GM19193 (cell line): ENCODE results near the gene SPATA1.

Experiments used
- POLR2A ChIP-seq: IDR thresholded peaks from 4 replicates; pipeline ENCODE4 v1.6.1; 2011; ENCODE audit not compliant: insufficient read depth, insufficient read length; ENCODE audit errors: extremely low read depth

The SPATA1 gene

GRCh38 chr1:84600796-84601195, 94.6 kb downstream of the SPATA1 start:
- no peak for TF ChIP-seq POLR2A

DNA sequence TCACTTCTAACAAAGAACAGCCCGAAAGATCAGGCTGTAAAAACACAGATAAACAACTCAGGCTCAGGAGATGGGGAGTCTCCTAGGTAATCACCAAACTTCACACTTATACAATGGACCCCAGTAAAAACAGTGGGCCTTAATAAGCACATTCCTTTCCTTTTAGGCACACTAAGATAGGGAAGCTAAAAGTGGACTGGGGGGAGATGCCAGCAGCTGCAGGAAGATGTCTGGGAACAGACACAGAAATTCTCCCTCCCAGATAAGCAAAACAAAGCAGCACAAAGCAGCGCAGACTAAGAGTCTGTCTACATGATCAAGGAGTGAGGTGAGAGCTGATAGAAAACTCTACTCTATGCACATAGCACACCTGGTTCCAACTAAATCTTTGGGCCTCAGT, 97.0 kb downstream of the SPATA1 start:
- TF ChIP-seq POLR2A, result no peak

GRCh38 chr1:84603941-84604830, 98.0 kb downstream of the SPATA1 start:
- no peak for TF ChIP-seq POLR2A

- TF ChIP-seq POLR2A, result no peak
Observed at GRCh38 chr1:84605157-84605556, 99.0 kb downstream of the SPATA1 start.

DNA sequence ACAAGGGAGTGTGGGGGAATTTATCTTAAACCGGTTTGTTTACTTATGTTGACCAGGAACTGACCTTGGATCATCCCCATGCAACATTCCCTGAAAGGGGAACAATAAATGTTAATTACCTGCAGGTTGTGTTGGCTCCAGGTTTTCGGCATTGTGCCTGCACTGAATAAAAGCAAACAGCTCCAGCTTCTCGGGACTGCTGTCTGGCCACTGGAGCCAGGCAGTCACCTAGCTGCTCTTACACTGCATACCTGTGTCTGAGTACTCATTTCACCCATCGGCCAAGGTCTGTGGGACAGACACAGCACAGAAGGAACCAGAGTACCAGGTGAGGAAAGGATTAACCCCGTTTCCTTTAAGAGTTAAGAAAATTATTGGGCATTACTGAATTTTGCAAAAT, 100.8 kb downstream of the SPATA1 start:
- no peak for TF ChIP-seq POLR2A

- TF ChIP-seq POLR2A, result no peak
Observed at GRCh38 chr1:84611091-84611490, 104.9 kb downstream of the SPATA1 start.

DNA sequence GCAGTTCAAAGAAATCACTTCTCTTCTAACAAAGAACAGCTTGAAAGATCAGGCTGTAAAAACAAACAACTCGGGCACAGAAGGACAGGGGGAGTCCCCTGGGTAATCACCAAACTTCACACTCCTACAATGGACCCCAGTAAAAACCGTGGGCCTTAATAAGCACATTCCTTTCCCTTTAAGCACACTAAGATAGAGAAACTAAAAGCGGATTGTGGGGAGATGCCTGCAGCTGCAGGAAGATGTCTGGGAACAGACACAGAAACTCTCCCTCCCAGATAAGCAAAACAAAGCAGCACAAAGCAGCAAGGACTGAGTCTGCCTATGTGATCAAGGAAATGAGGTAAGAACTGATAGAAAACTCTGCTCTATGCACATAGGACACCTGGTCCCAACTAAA, 105.6 kb downstream of the SPATA1 start:
- TF ChIP-seq POLR2A, result no peak

DNA sequence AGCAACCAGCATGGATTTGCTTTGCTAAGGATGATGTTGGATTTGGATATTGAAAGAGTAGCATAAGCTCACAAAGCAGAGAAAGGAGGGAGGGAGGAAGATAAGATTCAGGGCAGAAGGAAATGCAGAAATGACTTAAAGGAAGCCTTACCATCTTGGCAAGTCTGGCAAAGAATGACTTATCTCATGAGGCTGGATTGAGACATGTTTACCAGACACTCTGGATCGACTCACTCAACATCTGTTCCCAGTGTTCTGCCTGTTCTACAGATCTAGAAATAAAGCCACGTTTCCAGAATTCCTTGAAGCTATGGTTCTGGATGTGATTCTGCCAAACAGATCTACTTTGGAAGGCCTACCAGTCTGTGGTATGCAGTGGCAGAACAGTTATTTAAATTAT, 106.8 kb downstream of the SPATA1 start:
- no peak for TF ChIP-seq POLR2A

DNA sequence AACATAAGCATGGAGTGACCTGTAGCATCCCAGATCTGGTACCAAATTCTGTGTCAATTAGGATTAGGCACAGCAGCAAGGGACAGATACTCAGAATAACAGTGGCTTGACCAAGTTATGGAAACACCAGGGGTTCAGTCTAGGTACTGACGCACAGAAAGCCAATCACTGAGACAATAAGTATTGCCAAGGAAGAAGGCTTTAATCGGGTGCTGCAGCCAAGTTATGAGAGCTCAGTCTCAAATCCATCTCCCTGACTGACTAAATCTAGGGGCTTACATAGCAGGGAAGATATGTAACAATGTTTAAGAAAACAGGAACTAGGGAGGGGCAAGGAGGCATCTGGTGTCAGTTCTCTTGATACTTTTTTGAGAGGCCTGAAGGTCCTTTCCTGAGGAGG, 107.7 kb downstream of the SPATA1 start:
- no peak for TF ChIP-seq POLR2A

DNA sequence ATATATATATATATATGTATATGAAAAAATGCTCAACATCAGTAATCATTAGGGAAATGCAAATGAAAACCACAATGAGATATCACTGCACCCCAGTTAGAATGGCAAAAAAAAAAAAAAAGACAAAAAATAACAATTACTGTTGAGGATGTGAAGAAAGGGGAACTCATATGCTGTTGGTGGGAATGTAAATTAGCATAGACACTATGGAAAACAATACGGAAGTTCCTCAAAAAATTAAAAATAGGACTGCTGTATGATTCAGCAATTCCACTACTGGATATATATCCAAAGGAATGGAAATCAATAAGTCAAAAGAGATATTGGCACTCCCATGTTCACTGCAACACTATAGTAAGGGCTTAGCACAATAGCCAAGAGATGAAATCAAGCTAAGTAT, 109.6 kb downstream of the SPATA1 start:
- TF ChIP-seq POLR2A, result no peak
